Loucy (cell line): ENCODE measurements around the gene TXLNB.

Experiments
- H2AFZ ChIP-seq: fragments of 200-600 bp; sonication (generic); 2 replicates; pipeline ENCODE4 v1.6.0; 2016; ENCODE audit warnings: antibody characterized with exemption, mild to moderate bottlenecking, low read length, moderate library complexity
- H3F3A ChIP-seq: fragments of 200-600 bp; 2 replicates; pipeline ENCODE4 v1.6.0; 2016; ENCODE audit warnings: antibody characterized with exemption, low read depth, mild to moderate bottlenecking
- H3K27me3 ChIP-seq: fragments of 200-600 bp; sonication (generic); 2 replicates; pipeline ENCODE4 v1.6.1; 2014; ENCODE audit warnings: low read length, mild to moderate bottlenecking; ENCODE audit not compliant: insufficient read depth, poor library complexity, severe bottlenecking
- H3K36me3 ChIP-seq: fragments of 200-600 bp; sonication (generic); 2 replicates; pipeline ENCODE4 v1.6.1; 2016; ENCODE audit warnings: low read length; ENCODE audit not compliant: insufficient read depth
- H3K4me1 ChIP-seq: fragments of 200-600 bp; sonication (generic); 2 replicates; pipeline ENCODE4 v1.5.1; 2014; ENCODE audit warnings: low read length, mild to moderate bottlenecking; ENCODE audit not compliant: insufficient read depth, poor library complexity, severe bottlenecking
- H3K4me2 ChIP-seq: fragments of 200-600 bp; sonication (generic); 2 replicates; pipeline ENCODE4 v1.6.0; 2014; ENCODE audit warnings: antibody characterized with exemption, low read length, low read depth, mild to moderate bottlenecking; ENCODE audit not compliant: poor library complexity, severe bottlenecking
- H3K4me3 ChIP-seq: fragments of 200-600 bp; sonication (generic); 2 replicates; pipeline ENCODE4 v1.5.1; 2014; ENCODE audit warnings: low read length, mild to moderate bottlenecking, mixed read lengths; ENCODE audit not compliant: poor library complexity, severe bottlenecking
- H3K79me2 ChIP-seq: fragments of 200-600 bp; sonication (generic); 2 replicates; pipeline ENCODE4 v1.6.1; 2014; ENCODE audit warnings: low read length; ENCODE audit not compliant: insufficient read depth
- H3K9ac ChIP-seq: fragments of 200-600 bp; sonication (generic); 2 replicates; pipeline ENCODE4 v1.6.0; 2014; ENCODE audit warnings: mild to moderate bottlenecking, low read depth, low read length, moderate library complexity; ENCODE audit not compliant: poor library complexity, severe bottlenecking
- H3K9me2 ChIP-seq: fragments of 200-600 bp; sonication (generic); replicated peaks from 2 replicates; pipeline ENCODE4 v1.6.1; 2016; ENCODE audit warnings: low read depth, low read length, mixed read lengths
- H3K9me3 ChIP-seq: fragments of 200-600 bp; sonication (generic); 2 replicates; pipeline ENCODE4 v1.6.1; 2014; ENCODE audit warnings: mild to moderate bottlenecking, antibody characterized with exemption, low read length, low read depth; ENCODE audit not compliant: insufficient read depth
- H4K20me1 ChIP-seq: fragments of 200-600 bp; sonication (generic); 2 replicates; pipeline ENCODE4 v1.6.0; 2014; ENCODE audit warnings: antibody characterized with exemption, low read length, mild to moderate bottlenecking; ENCODE audit not compliant: insufficient read depth, poor library complexity, severe bottlenecking
- EZH2phosphoT487 ChIP-seq: fragments of 200-600 bp; IDR thresholded peaks from 2 replicates; pipeline ENCODE4 v1.6.1; 2018; ENCODE audit warnings: antibody characterized with exemption, mild to moderate bottlenecking, moderate library complexity, borderline replicate concordance
- TF ChIP-seq, protein P1 (sequence below): fragments of 200-600 bp; sonication (generic); conservative IDR thresholded peaks from 2 replicates; pipeline ENCODE4 v1.5.1; 2014; ENCODE audit warnings: mild to moderate bottlenecking, antibody characterized with exemption, low read length

The TXLNB gene

DNA sequence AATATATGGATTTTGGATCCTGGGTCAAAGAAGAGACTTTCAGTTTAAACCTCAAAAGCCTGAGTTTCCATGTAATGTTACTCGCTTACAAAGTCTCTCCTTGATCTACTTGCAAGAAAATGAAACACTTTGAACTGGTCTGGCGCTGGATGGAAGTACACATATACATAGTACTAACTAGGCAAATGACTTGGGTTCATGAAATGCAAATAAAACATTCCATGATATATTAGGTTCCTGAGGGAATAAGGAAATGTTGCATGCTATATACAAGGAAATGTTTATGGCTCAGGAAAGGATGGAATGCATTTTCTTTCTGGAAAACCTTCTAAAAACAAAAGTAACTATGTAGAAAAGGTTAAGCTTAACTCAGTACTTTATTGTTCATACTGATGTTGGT lies 11.4 kb upstream of the TXLNB start:
- H3K4me3 ChIP-seq: no peak overlapping the region
- TF ChIP-seq, protein P1, sequence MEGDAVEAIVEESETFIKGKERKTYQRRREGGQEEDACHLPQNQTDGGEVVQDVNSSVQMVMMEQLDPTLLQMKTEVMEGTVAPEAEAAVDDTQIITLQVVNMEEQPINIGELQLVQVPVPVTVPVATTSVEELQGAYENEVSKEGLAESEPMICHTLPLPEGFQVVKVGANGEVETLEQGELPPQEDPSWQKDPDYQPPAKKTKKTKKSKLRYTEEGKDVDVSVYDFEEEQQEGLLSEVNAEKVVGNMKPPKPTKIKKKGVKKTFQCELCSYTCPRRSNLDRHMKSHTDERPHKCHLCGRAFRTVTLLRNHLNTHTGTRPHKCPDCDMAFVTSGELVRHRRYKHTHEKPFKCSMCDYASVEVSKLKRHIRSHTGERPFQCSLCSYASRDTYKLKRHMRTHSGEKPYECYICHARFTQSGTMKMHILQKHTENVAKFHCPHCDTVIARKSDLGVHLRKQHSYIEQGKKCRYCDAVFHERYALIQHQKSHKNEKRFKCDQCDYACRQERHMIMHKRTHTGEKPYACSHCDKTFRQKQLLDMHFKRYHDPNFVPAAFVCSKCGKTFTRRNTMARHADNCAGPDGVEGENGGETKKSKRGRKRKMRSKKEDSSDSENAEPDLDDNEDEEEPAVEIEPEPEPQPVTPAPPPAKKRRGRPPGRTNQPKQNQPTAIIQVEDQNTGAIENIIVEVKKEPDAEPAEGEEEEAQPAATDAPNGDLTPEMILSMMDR: no peak
- no peak for TF ChIP-seq EZH2phosphoT487
- no peak overlapping the region; the same call in 1 of the 2 replicates for H2AFZ ChIP-seq
- H3K9ac ChIP-seq: no peak overlapping the region
- H3K36me3 ChIP-seq: no peaks in the 10 kb centered on the region
- no peaks in the 10 kb centered on the region for H3K27me3 ChIP-seq
- H3K4me1 ChIP-seq: peaks cover 4% of the 10 kb centered on the region
- no peaks in the 10 kb centered on the region for H4K20me1 ChIP-seq
- no peak overlapping the region for H3K4me2 ChIP-seq
- no peaks in the 10 kb centered on the region for H3K79me2 ChIP-seq
- no peaks in the 10 kb centered on the region for H3K9me3 ChIP-seq
- H3K9me2 ChIP-seq: no peaks in the 10 kb centered on the region
- H3F3A ChIP-seq: no peaks in the 10 kb centered on the region

DNA sequence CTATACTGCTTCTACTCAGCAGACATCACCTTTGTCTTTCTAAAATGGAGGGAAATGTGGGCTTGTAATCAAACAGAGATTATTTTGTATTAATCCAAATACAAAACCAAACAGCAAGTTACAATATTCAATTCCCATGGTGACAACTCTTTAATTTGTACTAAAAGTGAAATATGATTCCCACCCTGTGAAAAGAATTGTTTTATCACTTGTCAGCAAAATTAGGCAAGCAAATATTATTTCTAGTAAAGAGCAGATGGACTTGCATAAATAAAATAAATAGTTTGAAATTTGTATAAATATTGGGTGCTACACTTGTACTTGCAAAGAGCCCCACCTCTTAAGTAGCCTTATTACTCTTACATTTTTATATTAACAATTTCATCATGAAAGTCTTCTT lies 6.1 kb upstream of the TXLNB start:
- H3K4me3 ChIP-seq: no peak overlapping the region
- H3F3A ChIP-seq: no peaks in the 10 kb centered on the region
- H3K9me2 ChIP-seq: no peaks in the 10 kb centered on the region
- no peak overlapping the region for H3K4me2 ChIP-seq
- no peak overlapping the region for H2AFZ ChIP-seq
- H3K79me2 ChIP-seq: no peaks in the 10 kb centered on the region
- no peaks in the 10 kb centered on the region for H3K9me3 ChIP-seq
- no peaks in the 10 kb centered on the region for H3K27me3 ChIP-seq
- H3K9ac ChIP-seq: no peak overlapping the region
- TF ChIP-seq, protein P1: no peak
- TF ChIP-seq EZH2phosphoT487: no peak
- no peaks in the 10 kb centered on the region for H3K4me1 ChIP-seq
- H3K36me3 ChIP-seq: no peaks in the 10 kb centered on the region
- no peaks in the 10 kb centered on the region for H4K20me1 ChIP-seq

DNA sequence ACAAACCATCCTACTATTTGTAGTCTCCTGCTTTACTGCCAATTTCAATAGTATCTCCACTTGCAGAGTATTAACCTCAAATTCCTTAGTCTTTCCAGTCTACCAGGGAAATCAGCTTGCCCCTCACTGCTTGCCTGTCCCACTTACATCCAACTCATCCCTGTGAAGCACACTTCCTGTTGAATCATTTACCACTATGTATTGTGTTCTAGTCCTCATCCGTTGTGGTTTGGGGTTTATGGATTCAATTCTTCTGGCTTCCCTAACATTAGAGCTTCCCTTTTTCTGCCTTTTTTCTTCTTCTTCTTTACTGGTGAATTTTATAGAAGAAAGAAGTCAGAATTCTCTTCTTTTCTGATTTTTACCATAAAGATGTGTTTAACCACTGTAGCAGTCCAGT lies 5.1 kb upstream of the TXLNB start:
- H3K4me3 ChIP-seq: no peak overlapping the region
- TF ChIP-seq, protein P1: no peak
- TF ChIP-seq EZH2phosphoT487: no peak

More for the DNA sequence above, 5.1 kb upstream of the TXLNB start:
- Histone ChIP-seq H3K9ac (no peak overlapping the region), H3K9me2 (no peaks in the 10 kb centered on the region), H4K20me1 (no peaks in the 10 kb centered on the region), H3K79me2 (no peaks in the 10 kb centered on the region), H3K9me3 (no peaks in the 10 kb centered on the region), H3K36me3 (no peaks in the 10 kb centered on the region), H3F3A (no peaks in the 10 kb centered on the region), H3K4me2 (no peak overlapping the region), H3K4me1 (peaks cover 8% of the 10 kb centered on the region), H3K27me3 (no peaks in the 10 kb centered on the region), H2AFZ (no peak overlapping the region)
